Kidney (tissue), 14 donors: Measurements from ENCODE around the gene RADIL. TPM values are rescaled to one million over a fixed set of nuclear protein-coding genes. Genes with fewer than 3 reads are reported as not detected.

Source experiments
- DNase-seq, 5 donors: peaks; one replicate each; pipeline ENCODE4 v3.0.0-alpha.2; 2013 to 2020
- FAIRE-seq: peaks from 2 replicates; lab custom pipeline; 2012; peaks lifted over from hg19 to GRCh38; lab: Jason Lieb, UNC
- H3K27ac ChIP-seq, 2 donors: one replicate each; pipeline ENCODE4 v1.7.0; 2013; ENCODE audit warnings: low read depth in 2 of 2, low read length in 2 of 2, inconsistent platforms in 1 of 2
- H3K27me3 ChIP-seq: one replicate; pipeline ENCODE4 v1.7.1; 2013; ENCODE audit warnings: low read length, inconsistent platforms; ENCODE audit not compliant: control insufficient read depth, insufficient read depth
- H3K36me3 ChIP-seq, 3 donors: one replicate each; pipeline versions ENCODE4 v1.7.0 to v1.7.1; 2013; ENCODE audit warnings: low read length in 3 of 3, control low read depth in 1 of 3, inconsistent platforms in 1 of 3; ENCODE audit not compliant: insufficient read depth in 3 of 3, control insufficient read depth in 2 of 3
- H3K4me1 ChIP-seq, 3 donors: one replicate each; pipeline versions ENCODE4 v1.7.0 to v1.7.1; 2013; ENCODE audit warnings: low read length in 3 of 3, inconsistent platforms in 1 of 3, low read depth in 1 of 3; ENCODE audit not compliant: control insufficient read depth in 2 of 3, insufficient read depth in 2 of 3
- H3K4me3 ChIP-seq, 3 donors: one replicate each; pipeline versions ENCODE4 v1.7.0 to v1.8.1; 2013; ENCODE audit warnings: low read length in 3 of 3, control low read depth in 1 of 3, inconsistent platforms in 1 of 3
- H3K9ac ChIP-seq, 3 donors: one replicate each; pipeline versions ENCODE4 v1.7.0 to v1.7.1; 2013; ENCODE audit warnings: low read length in 3 of 3, control low read depth in 1 of 3, inconsistent platforms in 1 of 3
- H3K9me3 ChIP-seq, 3 donors: one replicate each; pipeline versions ENCODE4 v1.7.0 to v1.7.1; 2013; ENCODE audit warnings: low read length in 3 of 3, control low read depth in 1 of 3, inconsistent platforms in 1 of 3; ENCODE audit not compliant: control insufficient read depth in 2 of 3, insufficient read depth in 1 of 3
- intact Hi-C: fragments of 100-400 bp; cut with DNase I; formaldehyde crosslinking; loops from one replicate; pipeline ENCODE4 v1.11.1; 2022
- polyA plus RNA-seq: library from polyadenylated mRNA; stranded (reverse); fragments of 350-450 nt; fragmentation: Illumina TruSeq; extraction: RNeasy Lipid Tissue Mini Kit (QIAGEN cat#74804); gene quantifications from one replicate; pipeline ENCODE4 v1.2.3, GENCODE V29; 2014; ENCODE audit warnings: low read depth, low replicate concordance; ENCODE audit not compliant: insufficient read depth
- total RNA-seq: library from RNA; stranded (reverse); fragmentation: NEBNext Ultra II Directional; extraction: Animal tissue kit (Norgen Biotek cat#: 25700); gene quantifications from one replicate; pipeline ENCODE4 v1.2.1, GENCODE V29; 2021
- TF ChIP-seq, protein P1 (sequence below): IDR thresholded peaks from 3 replicates; pipeline ENCODE4 v1.5.1; 2012; ENCODE audit warnings: mild to moderate bottlenecking, moderate library complexity, borderline replicate concordance; ENCODE audit not compliant: insufficient read depth; ENCODE audit errors: extremely low read depth
- donor health status: control.
- donor health status: control.
- donor health status: control.
- donor health status: control.
- donor health status: control.
- donor health status: DM: yes; HTN: yes; CAD: no.
- donor health status: Normal renal cell carcinoma (clear cell type).

RADIL gene
- total and polyA plus RNA-seq, 2 donors from 2014 or later: 1.0 to 1.7 TPM

- H3K4me3 ChIP-seq: no peak overlapping the region
- DNase-seq (peak in 4 of 5 donors; percentile 39 to 49 (median 46)), FAIRE-seq (no peak)
- H3K9me3 ChIP-seq: no peaks in the 10 kb centered on the region
- H3K4me1 ChIP-seq: no peaks in the 10 kb centered on the region
- H3K36me3 ChIP-seq: no peaks in the 10 kb centered on the region
- no peak overlapping the region for H3K27ac ChIP-seq
- TF ChIP-seq, protein P1, sequence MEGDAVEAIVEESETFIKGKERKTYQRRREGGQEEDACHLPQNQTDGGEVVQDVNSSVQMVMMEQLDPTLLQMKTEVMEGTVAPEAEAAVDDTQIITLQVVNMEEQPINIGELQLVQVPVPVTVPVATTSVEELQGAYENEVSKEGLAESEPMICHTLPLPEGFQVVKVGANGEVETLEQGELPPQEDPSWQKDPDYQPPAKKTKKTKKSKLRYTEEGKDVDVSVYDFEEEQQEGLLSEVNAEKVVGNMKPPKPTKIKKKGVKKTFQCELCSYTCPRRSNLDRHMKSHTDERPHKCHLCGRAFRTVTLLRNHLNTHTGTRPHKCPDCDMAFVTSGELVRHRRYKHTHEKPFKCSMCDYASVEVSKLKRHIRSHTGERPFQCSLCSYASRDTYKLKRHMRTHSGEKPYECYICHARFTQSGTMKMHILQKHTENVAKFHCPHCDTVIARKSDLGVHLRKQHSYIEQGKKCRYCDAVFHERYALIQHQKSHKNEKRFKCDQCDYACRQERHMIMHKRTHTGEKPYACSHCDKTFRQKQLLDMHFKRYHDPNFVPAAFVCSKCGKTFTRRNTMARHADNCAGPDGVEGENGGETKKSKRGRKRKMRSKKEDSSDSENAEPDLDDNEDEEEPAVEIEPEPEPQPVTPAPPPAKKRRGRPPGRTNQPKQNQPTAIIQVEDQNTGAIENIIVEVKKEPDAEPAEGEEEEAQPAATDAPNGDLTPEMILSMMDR: no peak
- intact Hi-C loops: no loop called here
- H3K27me3 ChIP-seq: no peaks in the 10 kb centered on the region
- H3K9ac ChIP-seq: no peak overlapping the region
Observed at GRCh38 chr7:4880218-4880617, 3.3 kb downstream of the RADIL start.

- H3K4me3 ChIP-seq: no peak overlapping the region
- H3K4me1 ChIP-seq: no peaks in the 10 kb centered on the region
- no peaks in the 10 kb centered on the region for H3K36me3 ChIP-seq
- intact Hi-C loops: no loop called here
- H3K9ac ChIP-seq: no peak overlapping the region
- no peaks in the 10 kb centered on the region for H3K27me3 ChIP-seq
- no peak for FAIRE-seq
- peak in 3 of 5 donors; percentile 26 to 37 (median 27) for DNase-seq
- H3K27ac ChIP-seq: no peak overlapping the region
- H3K9me3 ChIP-seq: no peaks in the 10 kb centered on the region
- TF ChIP-seq, protein P1: no peak
Observed at GRCh38 chr7:4879396-4880081, 4.0 kb downstream of the RADIL start.

GRCh38 chr7:4878336-4879335 is 4.9 kb downstream of the RADIL start:
- TF ChIP-seq, protein P1: no peak
- Histone ChIP-seq H3K9me3 (no peaks in the 10 kb centered on the region), H3K9ac (no peak overlapping the region), H3K27me3 (no peaks in the 10 kb centered on the region), H3K4me1 (no peaks in the 10 kb centered on the region), H3K27ac (no peak overlapping the region), H3K36me3 (no peaks in the 10 kb centered on the region), H3K4me3 (no peak overlapping the region)
- intact Hi-C loops: no loop called here
- FAIRE-seq (no peak), DNase-seq (peak in 4 of 5 donors; percentile 68 to 74 (median 70))
